CD4-positive, alpha-beta T cell treated with Interleukin-21 for 1 hour (primary cell): ENCODE data around the gene PMEPA1.

Experiments used
- DNase-seq: peaks from one replicate; pipeline ENCODE4 v3.0.0-alpha.2; 2020

Gene PMEPA1

GRCh38 chr20:57736738-57737347 lies 27.0 kb upstream of the PMEPA1 start:
- no peak for DNase-seq

DNA sequence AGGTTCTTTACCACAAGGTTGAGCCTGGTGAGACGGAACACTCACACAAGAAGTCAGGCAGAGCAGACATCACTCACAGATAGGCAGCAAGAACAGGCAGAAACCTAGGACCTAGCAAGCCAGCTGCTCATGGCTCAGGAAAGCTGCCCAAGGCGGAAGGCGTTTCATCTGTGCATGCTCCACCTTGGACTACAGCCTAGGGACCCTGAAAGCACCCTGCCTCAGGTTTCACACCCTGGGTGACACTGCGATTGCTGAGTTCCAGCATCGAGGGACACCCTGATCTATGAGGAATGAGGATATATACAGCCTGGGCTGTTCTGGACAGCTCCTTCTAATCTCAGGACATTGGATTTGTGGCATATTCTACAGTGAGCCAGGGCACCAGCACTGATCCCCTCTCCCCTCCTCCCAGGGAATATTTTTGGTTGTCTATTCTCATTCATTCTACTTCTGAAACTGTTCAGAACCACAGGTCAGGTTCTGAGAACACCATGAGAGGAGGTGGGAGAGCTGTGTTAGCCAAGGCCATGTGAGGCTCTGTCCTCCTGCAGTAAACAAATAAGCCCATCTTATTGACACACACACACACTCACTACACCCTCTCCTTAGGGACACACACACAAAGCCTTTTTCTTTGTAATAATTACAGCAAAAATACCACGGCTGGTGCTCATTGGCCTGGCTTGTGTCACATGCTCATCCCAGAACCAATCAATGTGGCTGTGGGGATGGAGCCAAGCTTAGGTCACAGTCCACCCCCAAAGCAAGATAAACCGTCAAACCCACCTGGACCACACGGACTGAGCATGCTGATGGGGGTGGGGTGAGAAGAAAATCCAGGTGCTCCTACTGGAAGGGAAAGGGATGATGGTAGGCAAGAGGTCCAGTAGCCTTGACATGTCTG lies 26.3 kb upstream of the PMEPA1 start:
- no peak for DNase-seq

DNA sequence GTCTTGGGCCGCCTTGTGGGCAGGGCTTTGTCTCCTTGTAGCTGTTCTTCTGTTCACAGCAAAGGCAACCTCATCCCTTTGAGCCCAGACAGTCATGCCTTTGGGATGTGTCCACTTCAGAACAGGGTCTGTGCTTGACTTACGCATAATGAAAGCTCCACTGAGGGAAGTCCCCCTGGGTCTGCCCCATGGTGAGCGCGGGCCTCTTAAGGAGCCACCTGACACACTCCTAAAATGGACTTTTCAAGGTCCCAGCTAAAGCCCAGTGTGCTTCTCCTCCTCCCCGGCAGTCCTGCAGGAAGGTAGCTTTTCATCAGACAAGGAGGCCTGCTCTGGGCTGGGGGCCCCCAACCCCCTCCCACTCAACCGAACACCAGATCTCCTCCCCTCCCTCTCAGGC lies 24.9 kb upstream of the PMEPA1 start:
- no peak for DNase-seq

GRCh38 chr20:57732226-57732625 lies 22.4 kb upstream of the PMEPA1 start:
- DNase-seq: no peak

GRCh38 chr20:57728762-57729161 lies 18.9 kb upstream of the PMEPA1 start:
- no peak for DNase-seq

- no peak for DNase-seq
Measured at GRCh38 chr20:57727863-57728262, 18.0 kb upstream of the PMEPA1 start.

- no peak for DNase-seq
Measured at GRCh38 chr20:57725636-57726035, 15.8 kb upstream of the PMEPA1 start.

GRCh38 chr20:57724610-57725405 lies 15.0 kb upstream of the PMEPA1 start:
- DNase-seq: no peak

- no peak for DNase-seq
Measured at GRCh38 chr20:57723816-57724215, 14.0 kb upstream of the PMEPA1 start.

DNA sequence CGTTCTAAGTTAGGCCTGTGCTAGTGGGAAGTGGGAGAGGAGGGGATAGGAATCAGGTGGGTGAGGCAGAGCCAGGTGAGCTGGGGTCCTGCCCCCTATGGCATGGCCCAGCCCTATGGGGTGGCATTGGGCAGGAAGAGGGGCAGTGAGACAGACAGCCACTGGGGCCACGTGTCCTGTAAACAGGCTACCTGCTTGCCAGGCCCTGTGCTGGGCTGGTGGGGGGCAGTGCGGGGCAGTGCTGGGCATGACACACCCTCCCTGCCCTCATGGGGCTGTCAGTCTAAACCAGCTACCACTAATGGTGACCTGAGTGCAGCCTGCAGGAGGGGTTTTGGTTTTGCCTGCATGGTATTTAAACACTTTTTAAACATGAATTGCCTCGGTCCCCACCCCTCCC lies 10.1 kb upstream of the PMEPA1 start:
- no peak for DNase-seq

- DNase-seq: peak; percentile 93
Measured at GRCh38 chr20:57718490-57719009, 8.7 kb upstream of the PMEPA1 start.

DNA sequence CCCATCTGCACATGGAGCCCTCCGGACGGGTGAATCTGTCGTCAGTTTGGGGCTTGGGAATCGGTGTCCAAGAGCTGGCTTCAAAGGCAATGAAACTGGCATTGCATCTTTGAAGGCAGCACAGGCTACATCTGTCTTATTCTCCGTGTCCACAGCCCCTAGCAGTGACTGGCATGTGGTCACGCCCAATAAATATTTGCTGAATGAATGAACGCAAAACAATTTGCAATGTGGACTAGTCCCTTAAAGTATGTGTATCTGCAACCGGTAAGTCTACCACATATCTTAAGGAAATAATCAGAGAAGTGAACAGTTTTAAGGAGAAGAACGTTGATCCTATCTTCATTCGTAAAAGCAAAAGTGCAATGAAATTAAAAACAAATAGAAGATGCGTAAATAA lies 8.0 kb upstream of the PMEPA1 start:
- no peak for DNase-seq

GRCh38 chr20:57716901-57717300 lies 7.1 kb upstream of the PMEPA1 start:
- no peak for DNase-seq

DNA sequence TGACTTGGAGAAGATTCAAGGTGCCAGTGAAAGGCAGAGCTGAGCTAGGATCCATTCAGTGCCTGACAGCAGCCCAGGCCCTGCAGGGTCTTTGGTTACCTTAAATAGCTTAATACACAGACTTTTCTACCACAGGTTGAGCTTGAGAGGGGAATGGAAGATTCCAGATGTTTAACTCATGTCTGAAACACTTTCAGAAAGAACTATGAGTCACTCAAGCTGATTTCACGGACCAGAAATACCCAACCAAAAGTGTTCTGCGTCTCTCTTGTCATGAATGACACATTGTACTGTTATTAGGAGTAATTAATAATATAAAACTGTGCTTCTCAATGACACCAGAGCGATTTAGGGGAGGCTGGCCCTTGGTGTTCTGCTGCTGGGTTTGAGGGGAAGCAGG lies 6.4 kb upstream of the PMEPA1 start:
- no peak for DNase-seq

DNA sequence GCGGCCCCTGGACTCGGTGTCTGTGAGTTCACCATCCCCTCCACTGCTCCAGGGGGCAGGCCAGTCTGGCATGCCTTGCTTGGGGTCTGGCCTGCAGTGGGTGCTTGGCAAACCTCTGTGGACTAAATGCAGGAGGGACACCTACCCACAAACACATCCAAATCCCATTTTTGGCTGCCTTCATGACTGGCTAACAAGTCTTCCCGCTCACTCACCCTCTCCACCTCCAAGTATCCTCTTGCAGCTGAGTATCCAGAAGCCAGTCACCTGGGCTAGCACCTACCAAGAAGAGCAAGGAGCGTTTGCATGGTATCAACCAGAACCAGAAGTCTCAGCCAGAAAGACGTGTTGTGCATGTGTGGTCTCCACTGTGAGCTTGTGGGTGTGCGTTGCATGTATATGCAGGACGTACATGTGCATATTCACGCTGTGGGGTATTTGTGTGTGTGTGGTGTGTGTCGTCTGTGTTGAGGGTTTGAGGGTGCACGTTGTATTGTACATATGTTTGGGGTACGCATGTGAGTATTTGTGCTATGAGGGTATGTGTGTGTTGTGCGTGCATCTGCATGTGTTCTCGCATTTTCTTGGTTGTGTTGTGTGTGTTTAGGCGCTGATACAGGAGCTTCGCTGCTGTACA lies 5.6 kb upstream of the PMEPA1 start:
- DNase-seq: no peak

DNA sequence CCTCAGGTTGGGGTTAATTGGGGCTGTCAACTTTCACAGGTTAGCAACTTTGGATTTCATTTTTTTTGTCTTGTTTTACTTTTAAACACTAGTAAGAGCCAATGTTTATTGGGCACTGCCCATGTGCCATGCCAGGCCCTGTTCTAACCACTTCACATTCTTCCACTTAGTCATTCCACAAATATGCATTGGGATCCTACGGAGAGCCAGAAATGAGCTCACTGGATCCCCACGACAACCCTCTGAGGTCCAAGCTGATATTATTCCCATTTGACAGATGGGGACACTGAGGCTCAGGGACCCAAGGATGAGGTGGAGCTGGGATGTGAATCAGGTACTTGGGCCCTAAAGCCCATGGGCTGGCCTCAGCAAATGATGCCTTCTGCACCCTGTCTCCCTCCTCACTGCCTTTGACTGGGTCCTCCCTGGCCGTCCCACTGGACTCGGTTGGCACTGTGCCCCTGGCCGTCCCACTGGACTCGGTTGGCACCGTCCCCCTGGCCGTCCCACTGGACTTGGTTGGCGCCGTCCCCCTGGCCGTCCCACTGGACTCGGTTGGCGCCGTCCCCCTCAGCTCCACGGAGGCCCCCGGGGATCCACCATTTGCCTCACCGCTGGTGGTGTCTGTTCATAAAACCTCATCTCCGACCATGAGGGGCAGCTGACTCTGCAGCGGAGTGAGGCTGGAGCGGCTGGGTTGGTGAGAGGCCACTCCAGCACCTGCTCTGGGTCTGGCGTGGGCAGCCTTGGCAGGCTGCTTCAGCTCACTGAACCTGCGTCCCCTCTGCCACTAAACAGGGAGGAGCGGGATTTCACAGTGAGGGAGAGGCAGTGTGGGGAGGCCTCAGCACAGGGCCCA lies 4.8 kb upstream of the PMEPA1 start:
- DNase-seq: no peak

DNA sequence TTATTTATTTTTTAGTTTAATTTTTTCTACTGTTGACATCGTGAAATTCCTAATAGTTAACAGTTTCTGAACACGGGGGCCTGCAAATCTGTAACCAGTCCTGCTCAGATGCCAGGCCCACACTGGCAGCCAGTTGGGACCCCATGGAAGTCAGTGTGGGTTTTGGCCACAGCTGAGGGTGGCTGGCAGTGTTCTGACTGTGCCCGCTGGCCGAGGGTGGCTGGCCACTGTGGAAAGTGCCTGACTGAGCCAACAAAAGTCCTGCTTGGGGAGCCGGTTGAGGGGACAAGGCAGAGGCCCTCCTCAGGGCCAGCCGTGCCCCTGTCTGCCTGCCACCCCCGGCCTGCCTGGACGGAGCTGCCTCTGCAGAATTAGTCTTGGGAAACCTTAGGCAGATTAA lies 4.1 kb upstream of the PMEPA1 start:
- no peak for DNase-seq

DNA sequence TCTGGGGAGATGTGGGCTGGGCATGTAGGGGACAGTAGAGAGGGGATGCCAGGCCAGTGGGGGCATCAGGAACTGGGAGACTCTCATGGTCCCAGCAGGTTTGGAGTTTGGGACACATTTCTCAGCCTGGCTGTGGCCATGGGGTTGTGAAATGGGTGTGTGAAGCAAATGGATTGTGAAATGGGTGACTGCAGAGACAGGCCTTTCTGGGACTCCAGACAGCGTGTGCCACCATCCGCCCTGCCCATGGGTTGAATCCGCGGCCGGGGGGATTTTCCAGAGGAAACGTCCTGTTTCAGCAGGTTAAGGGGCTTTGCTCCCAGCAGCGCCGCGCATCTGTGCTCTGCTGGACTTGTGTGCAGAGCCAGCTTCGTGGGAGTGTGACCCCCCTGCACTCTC lies 3.7 kb upstream of the PMEPA1 start:
- no peak for DNase-seq

DNA sequence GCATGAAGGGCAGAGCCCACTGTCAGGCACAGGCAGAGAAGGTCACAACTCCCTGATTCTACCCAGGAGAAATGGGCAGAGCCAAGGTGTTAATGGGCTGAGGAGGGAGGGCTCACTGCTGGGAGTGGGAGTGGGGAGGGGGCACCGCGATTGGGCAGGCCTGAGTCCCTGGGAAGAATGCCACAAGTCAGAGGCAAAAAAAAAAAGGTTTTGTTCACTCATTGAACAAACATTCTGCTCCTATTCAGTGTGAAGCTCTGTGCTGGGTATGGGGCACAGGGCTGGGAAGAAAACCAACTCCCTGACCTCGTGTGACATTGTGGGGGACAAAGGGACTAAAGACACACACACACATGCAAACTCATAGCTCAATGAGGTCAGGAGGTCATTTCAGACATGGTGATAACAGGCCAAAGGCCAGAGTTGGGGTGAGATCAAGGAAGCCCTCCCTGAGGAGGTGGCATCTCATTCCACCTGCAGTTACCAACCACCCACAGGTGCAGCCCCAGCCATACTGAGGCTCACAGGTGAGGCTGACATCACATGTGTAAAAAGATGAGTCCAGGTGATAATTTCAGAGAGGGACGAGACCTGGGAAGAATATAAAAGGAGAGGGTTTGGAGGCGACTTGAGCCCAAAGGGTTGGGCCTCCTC lies 3.2 kb upstream of the PMEPA1 start:
- no peak for DNase-seq

- DNase-seq: no peak
Measured at GRCh38 chr20:57712341-57712740, 2.5 kb upstream of the PMEPA1 start.

GRCh38 chr20:57711826-57712225 lies 2.0 kb upstream of the PMEPA1 start:
- DNase-seq: no peak
